Upper lobe of left lung (tissue), 6 donors: ENCODE data around the gene RIMS1. TPM values are rescaled to one million over a fixed set of nuclear protein-coding genes. Genes with fewer than 3 reads are reported as not detected.

ENCODE experiments used
- ATAC-seq, 2 donors: fragments of 200-7000 bp; cut with Tn5 transposase; one replicate each; pipeline ENCODE4 v1.9.1; 2022; ENCODE audit warnings: mild to moderate bottlenecking in 2 of 2, moderate library complexity in 2 of 2; ENCODE audit not compliant: low FRiP score in 2 of 2
- DNase-seq, 2 donors: peaks; one replicate each; pipeline ENCODE4 v3.0.0-alpha.2; 2019 to 2020
- H3K27ac ChIP-seq, 4 donors: fragments of 200-600 bp; sonication (generic); one replicate each; pipeline ENCODE4 v1.5.1; 2016 to 2019
- H3K27me3 ChIP-seq, 4 donors: fragments of 200-600 bp; sonication (generic); one replicate each; pipeline ENCODE4 v1.5.1; 2017 to 2019
- H3K36me3 ChIP-seq, 4 donors: fragments of 200-600 bp; sonication (generic); one replicate each; pipeline ENCODE4 v1.5.1; 2016 to 2019
- H3K4me1 ChIP-seq, 4 donors: fragments of 200-600 bp; sonication (generic); one replicate each; pipeline ENCODE4 v1.5.1; 2018 to 2019
- H3K4me3 ChIP-seq, 4 donors: fragments of 200-600 bp; sonication (generic); one replicate each; pipeline ENCODE4 v1.5.1; 2017 to 2019; ENCODE audit warnings: mild to moderate bottlenecking in 2 of 4, moderate library complexity in 1 of 4
- H3K9me3 ChIP-seq, 4 donors: fragments of 200-600 bp; sonication (generic); one replicate each; pipeline ENCODE4 v1.5.1; 2018 to 2019
- EP300 ChIP-seq, 4 donors: sonication (generic); formaldehyde crosslinking; IDR thresholded peaks; one replicate each; pipeline ENCODE4 v1.5.1; 2017; ENCODE audit warnings: antibody characterized with exemption in 4 of 4, control low read depth in 2 of 4
- POLR2A ChIP-seq, 4 donors: fragments of 450-650 bp; IDR thresholded peaks; one replicate each; pipeline ENCODE4 v1.5.1; 2016 to 2017; ENCODE audit warnings: antibody characterized with exemption in 4 of 4, mild to moderate bottlenecking in 2 of 4
- POLR2AphosphoS5 ChIP-seq, 2 donors: sonication (generic); formaldehyde crosslinking; IDR thresholded peaks; one replicate each; pipeline ENCODE4 v1.5.1; 2017; ENCODE audit warnings: antibody characterized with exemption in 2 of 2
- WGBS, 2 donors: methylation state at CpG; one replicate each; pipeline ENCODE4 v1.1.5; 2017 to 2018; 5-methylcytosine and 5-hydroxymethylcytosine counted together
- total RNA-seq, 6 donors: library from RNA; depleted of rRNA in 4 of 6; stranded (reverse); fragments of >200 nt in 4 of 6; gene quantifications; one replicate each; pipeline versions ENCODE4 v1.1.0 to v1.2.1, GENCODE V29; 2016 to 2021
- TF ChIP-seq, protein P1 (sequence below), 6 experiments: fragments of 450-650 bp in 4 of 6; fragments of 200-600 bp in 2 of 6; sonication (generic) in 2 of 6; IDR thresholded peaks; one replicate each; pipeline ENCODE4 v1.5.1; 2016 to 2019; ENCODE audit warnings: antibody characterized with exemption in 6 of 6
- donor health status: DM: no; HTN: no; CAD: no; lungs with moderate emphysema.
- donor health status: DM: no; HTN: yes; CAD: no; lungs with severe emphysema.

RIMS1 gene
- total RNA-seq, 6 donors from 2014 or later: 1.0 to 4.1 (median 2.7) TPM

DNA sequence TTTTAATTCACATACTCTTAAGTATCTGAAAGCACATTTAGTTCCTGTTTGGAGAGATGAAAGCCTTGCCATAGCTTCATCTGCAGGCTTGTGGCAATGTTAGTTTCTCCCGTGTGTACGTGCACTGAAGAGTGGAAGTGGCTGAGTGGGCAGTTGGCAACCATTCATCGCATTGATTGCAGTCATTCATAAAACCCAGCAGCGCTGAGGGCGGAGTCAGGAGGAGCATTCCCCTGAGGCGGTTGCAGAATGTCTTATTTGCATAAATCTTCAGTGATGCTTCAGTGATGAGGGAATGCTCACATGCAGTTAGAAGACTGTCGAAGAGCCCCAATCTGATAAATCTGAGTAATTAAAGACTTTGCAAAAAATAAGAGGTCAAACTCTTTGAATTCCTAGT, 79.1 kb downstream of the RIMS1 start:
- Histone ChIP-seq H3K27ac (no peak overlapping the region), H3K36me3 (no peaks in the 10 kb centered on the region), H3K4me1 (no peaks in the 10 kb centered on the region), H3K9me3 (no peaks in the 10 kb centered on the region), H3K4me3 (no peak overlapping the region), H3K27me3 (no peaks in the 10 kb centered on the region)
- 77 to 85% methylated on average over 7 of the region's 7 CpGs for WGBS, 2 donors
- ATAC-seq (no peak), DNase-seq (no peak)
- TF ChIP-seq, protein P1, sequence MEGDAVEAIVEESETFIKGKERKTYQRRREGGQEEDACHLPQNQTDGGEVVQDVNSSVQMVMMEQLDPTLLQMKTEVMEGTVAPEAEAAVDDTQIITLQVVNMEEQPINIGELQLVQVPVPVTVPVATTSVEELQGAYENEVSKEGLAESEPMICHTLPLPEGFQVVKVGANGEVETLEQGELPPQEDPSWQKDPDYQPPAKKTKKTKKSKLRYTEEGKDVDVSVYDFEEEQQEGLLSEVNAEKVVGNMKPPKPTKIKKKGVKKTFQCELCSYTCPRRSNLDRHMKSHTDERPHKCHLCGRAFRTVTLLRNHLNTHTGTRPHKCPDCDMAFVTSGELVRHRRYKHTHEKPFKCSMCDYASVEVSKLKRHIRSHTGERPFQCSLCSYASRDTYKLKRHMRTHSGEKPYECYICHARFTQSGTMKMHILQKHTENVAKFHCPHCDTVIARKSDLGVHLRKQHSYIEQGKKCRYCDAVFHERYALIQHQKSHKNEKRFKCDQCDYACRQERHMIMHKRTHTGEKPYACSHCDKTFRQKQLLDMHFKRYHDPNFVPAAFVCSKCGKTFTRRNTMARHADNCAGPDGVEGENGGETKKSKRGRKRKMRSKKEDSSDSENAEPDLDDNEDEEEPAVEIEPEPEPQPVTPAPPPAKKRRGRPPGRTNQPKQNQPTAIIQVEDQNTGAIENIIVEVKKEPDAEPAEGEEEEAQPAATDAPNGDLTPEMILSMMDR (IDR thresholded peaks at IDR 0.05): no peak
- TF ChIP-seq POLR2AphosphoS5 (IDR thresholded peaks at IDR 0.05) (no peak), POLR2A (IDR thresholded peaks at IDR 0.05) (no peak), EP300 (IDR thresholded peaks at IDR 0.05) (no peak)

DNA sequence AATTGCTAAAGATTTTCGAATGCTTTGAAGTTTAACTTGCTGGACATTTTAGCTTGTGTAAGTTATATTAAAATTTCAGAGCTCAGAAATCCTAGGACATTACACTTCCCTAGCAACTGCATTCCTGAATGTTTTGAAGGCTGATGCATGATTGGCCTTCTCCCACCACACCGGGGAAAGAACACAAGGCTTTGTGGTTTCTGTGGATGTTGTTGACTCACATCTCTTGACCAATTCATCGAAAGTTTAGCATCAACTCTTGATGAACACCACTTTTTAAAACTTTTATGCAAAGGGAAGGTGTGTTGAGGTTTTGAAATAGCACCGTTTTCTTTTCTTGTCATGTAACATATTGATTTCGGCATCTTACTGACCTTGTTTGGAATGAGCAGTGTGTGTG, 81.1 kb downstream of the RIMS1 start:
- TF ChIP-seq, protein P1 (IDR thresholded peaks at IDR 0.05): no peak
- no peak for TF ChIP-seq EP300 (IDR thresholded peaks at IDR 0.05)
- no peak for TF ChIP-seq POLR2AphosphoS5 (IDR thresholded peaks at IDR 0.05)
- TF ChIP-seq POLR2A (IDR thresholded peaks at IDR 0.05): no peak
- H3K27ac ChIP-seq: no peak overlapping the region
- ATAC-seq (no peak), DNase-seq (no peak)
- 78% methylated on average over 5 of the region's 5 CpGs for WGBS, 2 donors
- H3K27me3 ChIP-seq: no peaks in the 10 kb centered on the region
- H3K36me3 ChIP-seq: no peaks in the 10 kb centered on the region
- no peaks in the 10 kb centered on the region for H3K4me1 ChIP-seq
- H3K9me3 ChIP-seq: no peaks in the 10 kb centered on the region
- no peak overlapping the region for H3K4me3 ChIP-seq

DNA sequence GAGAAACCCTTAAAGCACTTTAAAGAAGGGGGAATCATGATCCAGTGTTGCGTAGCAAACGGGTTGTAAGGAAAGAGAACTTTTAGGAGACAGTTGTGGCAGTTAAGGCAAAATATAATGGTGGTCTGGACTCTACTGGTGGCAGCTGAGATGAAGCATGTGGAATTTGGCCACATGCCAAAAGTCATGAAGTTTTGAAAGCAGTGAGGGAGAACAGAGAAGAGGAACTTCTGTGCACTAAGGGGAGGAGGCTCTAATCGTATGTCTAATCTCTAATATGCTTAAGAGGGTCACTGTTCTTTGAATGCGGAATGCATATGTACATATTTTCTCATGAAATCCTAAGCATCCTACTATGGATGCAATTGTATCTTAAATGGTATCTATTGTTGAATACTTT, 91.5 kb downstream of the RIMS1 start:
- no peak overlapping the region for H3K27ac ChIP-seq
- no peaks in the 10 kb centered on the region for H3K36me3 ChIP-seq
- no peak for TF ChIP-seq POLR2AphosphoS5 (IDR thresholded peaks at IDR 0.05)
- TF ChIP-seq, protein P1 (IDR thresholded peaks at IDR 0.05): no peak
- no peak for TF ChIP-seq POLR2A (IDR thresholded peaks at IDR 0.05)
- TF ChIP-seq EP300 (IDR thresholded peaks at IDR 0.05): no peak
- no peaks in the 10 kb centered on the region for H3K4me1 ChIP-seq
- 66 to 76% methylated on average over 4 of the region's 4 CpGs for whole genome bisulfite sequencing, 2 donors
- no peaks in the 10 kb centered on the region for H3K27me3 ChIP-seq
- no peak for ATAC-seq
- H3K9me3 ChIP-seq: no peaks in the 10 kb centered on the region
- DNase-seq: no peak
- H3K4me3 ChIP-seq: no peak overlapping the region

DNA sequence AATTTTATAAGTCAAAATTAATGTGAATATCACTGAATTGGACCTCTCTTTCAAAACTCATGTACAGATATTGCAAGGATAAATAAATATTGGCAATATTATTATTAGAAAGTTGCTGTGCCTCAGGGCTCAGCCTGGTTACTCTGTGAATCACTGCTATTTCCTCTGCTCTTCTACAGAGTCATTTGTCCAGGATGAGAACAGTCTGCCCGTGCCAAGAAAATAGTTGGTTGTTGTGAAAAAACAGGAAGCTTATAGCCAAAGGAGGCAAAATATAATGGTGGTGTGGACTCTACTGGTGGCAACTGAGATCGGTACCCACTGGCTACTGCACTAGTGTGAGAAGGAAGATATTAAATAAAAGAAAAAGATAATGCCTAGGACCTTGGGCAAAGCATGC, 93.6 kb downstream of the RIMS1 start:
- TF ChIP-seq, protein P1 (IDR thresholded peaks at IDR 0.05): no peak
- no peak for TF ChIP-seq POLR2AphosphoS5 (IDR thresholded peaks at IDR 0.05)
- TF ChIP-seq EP300 (IDR thresholded peaks at IDR 0.05): no peak
- no peak for TF ChIP-seq POLR2A (IDR thresholded peaks at IDR 0.05)
- Histone ChIP-seq H3K27me3 (no peaks in the 10 kb centered on the region), H3K4me3 (no peak overlapping the region), H3K4me1 (no peaks in the 10 kb centered on the region), H3K27ac (no peak overlapping the region), H3K9me3 (no peaks in the 10 kb centered on the region), H3K36me3 (no peaks in the 10 kb centered on the region)
- no peak for ATAC-seq
- 58 to 67% methylated on average over 2 of the region's 2 CpGs for WGBS, 2 donors
- DNase-seq: no peak

DNA sequence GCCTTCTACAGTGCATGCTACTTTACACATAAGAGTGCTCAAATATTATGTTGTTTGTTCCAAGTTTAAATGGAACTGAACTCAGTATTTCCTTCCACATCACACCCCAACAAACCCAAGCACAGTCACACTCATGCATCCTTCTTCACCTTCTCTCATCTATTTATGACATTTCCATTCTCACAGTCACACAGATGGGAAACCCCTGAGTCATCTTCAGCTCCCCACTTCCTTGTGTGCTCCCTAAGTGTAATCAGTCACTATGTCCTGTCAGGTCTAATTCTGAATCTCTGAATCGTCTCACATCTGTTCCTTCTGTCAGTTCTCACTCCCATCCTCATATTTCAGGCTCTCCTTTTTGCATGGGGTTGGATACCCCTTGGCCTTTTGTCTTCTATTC, 96.0 kb downstream of the RIMS1 start:
- no peaks in the 10 kb centered on the region for H3K27me3 ChIP-seq
- TF ChIP-seq POLR2AphosphoS5 (IDR thresholded peaks at IDR 0.05): no peak
- TF ChIP-seq POLR2A (IDR thresholded peaks at IDR 0.05): no peak
- TF ChIP-seq, protein P1 (IDR thresholded peaks at IDR 0.05): no peak
- TF ChIP-seq EP300 (IDR thresholded peaks at IDR 0.05): no peak
- no peaks in the 10 kb centered on the region for H3K4me1 ChIP-seq
- WGBS, 2 donors: 41 to 67% methylated on average over 1 of the region's 1 CpG
- no peak overlapping the region for H3K4me3 ChIP-seq
- no peaks in the 10 kb centered on the region for H3K9me3 ChIP-seq
- no peak for ATAC-seq
- no peak overlapping the region for H3K27ac ChIP-seq
- no peak for DNase-seq
- H3K36me3 ChIP-seq: no peaks in the 10 kb centered on the region
